ENCODE results near the gene OXA1L. TPM values are rescaled to one million over a fixed set of nuclear protein-coding genes. Genes with fewer than 3 reads are reported as not detected.

The OXA1L gene
- total and polyA plus RNA-seq, 2 of the 13 experiments (the other 11 are each of a cell fraction or from before 2014, with no cell fraction given) = 230 to 589 TPM

DNA sequence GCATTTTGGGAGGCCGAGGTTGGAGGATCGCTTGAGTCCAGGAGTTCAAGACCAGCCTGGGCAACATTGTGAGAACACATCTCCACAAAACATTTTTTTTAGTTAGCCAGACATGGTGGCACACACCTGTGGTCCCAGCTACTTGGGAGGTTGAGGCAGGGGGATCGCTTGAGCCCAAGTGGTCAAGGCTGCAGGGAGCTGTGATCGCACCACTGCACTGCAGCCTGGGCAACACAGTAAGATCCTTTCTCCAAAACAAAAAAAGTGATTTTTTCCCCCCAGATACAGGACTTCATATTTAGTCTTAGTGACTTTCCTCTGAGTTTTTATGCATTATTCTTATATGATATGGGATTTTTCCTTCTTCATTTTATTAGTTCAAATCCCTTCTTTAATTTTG is 20.2 kb downstream of the OXA1L start:
- DNase-seq (ENCODE audit: low spot score) = no peak
- Histone ChIP-seq H3K9ac (ENCODE audit: insufficient read depth, low read depth, low read length) (no peak overlapping the region), H4K20me1 (ENCODE audit: insufficient read depth, low read length) (no peaks in the 10 kb centered on the region), H3K27ac (ENCODE audit: extremely low read length, insufficient read depth, low read length) (no peak overlapping the region), H3K79me2 (ENCODE audit: insufficient read depth, low read length) (no peaks in the 10 kb centered on the region), H3K4me2 (ENCODE audit: low read depth, low read length) (no peak overlapping the region), H3K27me3 (ENCODE audit: control insufficient read depth in 1 of 2, insufficient read depth in 2 of 2, low read length in 2 of 2) (no peaks in the 10 kb centered on the region; a peak in 1 of 5 replicates), H3K9me3 (ENCODE audit: low read length) (no peaks in the 10 kb centered on the region), H3K4me1 (ENCODE audit: insufficient read depth, low read length) (no peaks in the 10 kb centered on the region), H2AFZ (ENCODE audit: low read length) (no peak overlapping the region), H3K36me3 (replicated peaks in 1 of 2; ENCODE audit: control insufficient read depth in 1 of 2, insufficient read depth in 2 of 2, low read length in 2 of 2) (no peaks in the 10 kb centered on the region), H3K4me3 (replicated peaks in 1 of 3; ENCODE audit: insufficient read depth in 1 of 3, low read depth in 2 of 3, low read length in 3 of 3) (no peak overlapping the region)
- ATAC-seq = no peak
- intact Hi-C loops (cut with micrococcal nuclease; ENCODE audit: unreplicated experiment) = no loop called here
- no TSS peak for BruUV-seq (replicated peaks)
- CTCF ChIA-PET (ENCODE audit: low intra/inter-chr PET ratio, low total read pairs) = no interaction called here
- TF ChIP-seq SMC3 (IDR thresholded peaks at IDR 0.05; ENCODE audit: low read length) = no peak
- 0 out of 2 replicates have a peak, but pooled peaks have one; percentile 26 for TF ChIP-seq ZMYM3 (CRISPR knock-in tag; IDR thresholded peaks at IDR 0.05)
- peak; percentile 69 for TF ChIP-seq ZNF121 (CRISPR knock-in tag; IDR thresholded peaks at IDR 0.05)
- TF ChIP-seq SMAD3 (CRISPR knock-in tag; IDR thresholded peaks at IDR 0.05) = no peak
- in situ Hi-C loops (cut with HindIII; ENCODE audit: extremely low pct_ligation_motif_present, low pct_unique_long_range_greater_than_20kb) = no loop called here
- POLR2A ChIA-PET = no interaction called here
- WGBS (ENCODE audit: low lambda C conversion rate) = 76% methylated on average over 4 of the region's 4 CpGs
- no peak for FAIRE-seq

DNA sequence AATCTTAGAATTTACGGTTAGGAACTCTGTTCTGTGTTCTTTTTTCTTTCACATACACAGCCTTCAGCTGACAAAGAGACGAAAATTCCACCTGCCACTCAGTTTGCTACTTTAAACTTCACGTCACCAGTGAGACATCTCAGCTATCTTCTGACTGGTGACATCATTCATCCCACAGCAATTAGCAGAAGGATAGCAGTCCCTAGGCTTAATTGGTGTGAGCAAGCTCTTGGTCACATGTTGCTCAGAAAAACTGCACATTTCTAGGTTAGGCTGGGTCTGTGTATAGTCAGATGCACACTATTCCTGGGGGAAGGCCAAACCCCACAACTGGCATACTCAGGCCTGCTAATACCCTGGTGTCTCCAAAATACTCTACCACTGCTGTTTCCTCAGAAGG is 24.8 kb downstream of the OXA1L start:
- peaks cover 17% of the 10 kb centered on the region for H3K4me1 ChIP-seq (ENCODE audit: insufficient read depth, low read length)
- H2AFZ ChIP-seq (ENCODE audit: low read length) = no peak overlapping the region
- ATAC-seq = peak; percentile 11; the same call in 1 of the 3 replicates
- no peak for FAIRE-seq
- no peak overlapping the region for H3K4me2 ChIP-seq (ENCODE audit: low read depth, low read length)
- DNase-seq (ENCODE audit: low spot score) = no peak
- no peak overlapping the region for H3K27ac ChIP-seq (ENCODE audit: extremely low read length, insufficient read depth, low read length)
- no peaks in the 10 kb centered on the region for H4K20me1 ChIP-seq (ENCODE audit: insufficient read depth, low read length)
- no peaks in the 10 kb centered on the region; a peak in 1 of 5 replicates for H3K27me3 ChIP-seq (ENCODE audit: control insufficient read depth in 1 of 2, insufficient read depth in 2 of 2, low read length in 2 of 2)
- intact Hi-C loops (cut with micrococcal nuclease; ENCODE audit: unreplicated experiment) = no loop called here
- in situ Hi-C loops (cut with HindIII; ENCODE audit: extremely low pct_ligation_motif_present, low pct_unique_long_range_greater_than_20kb) = no loop called here
- no peaks in the 10 kb centered on the region for H3K79me2 ChIP-seq (ENCODE audit: insufficient read depth, low read length)
- WGBS (ENCODE audit: low lambda C conversion rate) = 24% methylated on average over 3 of the region's 3 CpGs
- no peaks in the 10 kb centered on the region for H3K36me3 ChIP-seq (replicated peaks in 1 of 2; ENCODE audit: control insufficient read depth in 1 of 2, insufficient read depth in 2 of 2, low read length in 2 of 2)
- no peak overlapping the region for H3K4me3 ChIP-seq (replicated peaks in 1 of 3; ENCODE audit: insufficient read depth in 1 of 3, low read depth in 2 of 3, low read length in 3 of 3)
- no peak for TF ChIP-seq SMARCE1 (IDR thresholded peaks at IDR 0.05; ENCODE audit: borderline replicate concordance)
- TF ChIP-seq ATF7 (IDR thresholded peaks at IDR 0.05) = peak; percentile 79
- no peak for TF ChIP-seq ATF7 (CRISPR knock-in tag; IDR thresholded peaks at IDR 0.05)
- no peak for TF ChIP-seq ARNT (IDR thresholded peaks at IDR 0.05)
- peak; percentile 91 for TF ChIP-seq CREB1 (IDR thresholded peaks at IDR 0.05)
- TF ChIP-seq CREB1 (CRISPR knock-in tag; IDR thresholded peaks at IDR 0.05) = no peak
- TF ChIP-seq ZBTB21 (CRISPR knock-in tag; IDR thresholded peaks at IDR 0.05) = 0 out of 2 replicates have a peak, but pooled peaks have one; percentile 50
- no peak for TF ChIP-seq MIER3 (CRISPR knock-in tag; IDR thresholded peaks at IDR 0.05; ENCODE audit: borderline replicate concordance)
- no peak for TF ChIP-seq ZMYM4 (CRISPR knock-in tag; IDR thresholded peaks at IDR 0.05)
- no peak for TF ChIP-seq TCF7L2 (IDR thresholded peaks at IDR 0.05; ENCODE audit: low read depth, low read length)
- POLR2A ChIA-PET = interaction anchor here (0.7 to 1.6 kb wide), 3 partner anchors 25 to 202 kb away, joined by 3 to 5 read pairs (median 3); partner anchors contain the start of gene OXA1L
- BruUV-seq (replicated peaks) = no TSS peak
- CTCF ChIA-PET (ENCODE audit: low intra/inter-chr PET ratio, low total read pairs) = no interaction called here
- H3K9me3 ChIP-seq (ENCODE audit: low read length) = no peaks in the 10 kb centered on the region
- no peak overlapping the region for H3K9ac ChIP-seq (ENCODE audit: insufficient read depth, low read depth, low read length)

Data from HepG2 (cell line).